ENCODE data around the gene STAT4.

DNA sequence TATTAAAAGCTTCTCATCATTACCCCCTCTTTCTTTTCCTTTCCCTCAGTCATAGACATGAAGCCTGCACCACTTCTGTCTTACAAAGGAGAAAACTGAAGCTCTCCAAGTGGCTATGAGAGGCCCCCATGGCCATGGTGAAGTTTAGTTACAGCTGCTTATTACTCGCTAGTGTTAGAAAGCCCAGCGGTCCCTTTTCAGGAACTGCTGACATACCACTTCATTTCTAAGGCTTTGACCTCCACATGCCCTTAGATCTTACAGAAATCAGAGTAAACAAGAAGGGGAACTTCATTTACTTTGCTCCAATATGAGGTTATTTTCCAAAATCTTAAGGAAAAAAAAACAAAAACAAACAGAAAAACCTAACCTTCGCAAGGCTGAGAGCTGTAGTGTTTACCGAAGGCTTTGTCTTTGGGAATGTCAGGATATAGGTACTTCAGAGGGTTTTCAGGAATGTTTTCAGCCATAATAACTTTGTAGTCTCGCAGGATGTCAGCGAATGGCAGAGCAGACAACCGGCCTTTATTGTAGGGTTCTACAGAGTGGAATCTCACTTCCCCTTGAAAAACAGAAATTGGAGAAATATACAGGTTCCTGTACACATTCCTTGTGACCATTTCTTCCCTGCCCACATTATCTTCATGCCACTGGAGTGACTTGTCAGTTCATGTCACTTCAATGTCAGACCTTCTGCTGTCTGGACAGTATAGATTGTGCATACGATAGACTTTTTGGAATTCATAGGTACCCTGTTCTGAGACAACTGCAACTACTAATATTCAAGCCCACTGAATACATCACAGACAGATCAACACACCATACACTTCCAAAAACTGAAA, 118.0 kb downstream of the STAT4 start:
- TF ChIP-seq, protein P1, sequence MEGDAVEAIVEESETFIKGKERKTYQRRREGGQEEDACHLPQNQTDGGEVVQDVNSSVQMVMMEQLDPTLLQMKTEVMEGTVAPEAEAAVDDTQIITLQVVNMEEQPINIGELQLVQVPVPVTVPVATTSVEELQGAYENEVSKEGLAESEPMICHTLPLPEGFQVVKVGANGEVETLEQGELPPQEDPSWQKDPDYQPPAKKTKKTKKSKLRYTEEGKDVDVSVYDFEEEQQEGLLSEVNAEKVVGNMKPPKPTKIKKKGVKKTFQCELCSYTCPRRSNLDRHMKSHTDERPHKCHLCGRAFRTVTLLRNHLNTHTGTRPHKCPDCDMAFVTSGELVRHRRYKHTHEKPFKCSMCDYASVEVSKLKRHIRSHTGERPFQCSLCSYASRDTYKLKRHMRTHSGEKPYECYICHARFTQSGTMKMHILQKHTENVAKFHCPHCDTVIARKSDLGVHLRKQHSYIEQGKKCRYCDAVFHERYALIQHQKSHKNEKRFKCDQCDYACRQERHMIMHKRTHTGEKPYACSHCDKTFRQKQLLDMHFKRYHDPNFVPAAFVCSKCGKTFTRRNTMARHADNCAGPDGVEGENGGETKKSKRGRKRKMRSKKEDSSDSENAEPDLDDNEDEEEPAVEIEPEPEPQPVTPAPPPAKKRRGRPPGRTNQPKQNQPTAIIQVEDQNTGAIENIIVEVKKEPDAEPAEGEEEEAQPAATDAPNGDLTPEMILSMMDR (optimal IDR thresholded peaks at IDR 0.05 in 1 of 3, IDR thresholded peaks at IDR 0.05 in 1 of 3, conservative IDR thresholded peaks at IDR 0.05 in 1 of 3; ENCODE audit: extremely low read depth in 1 of 3, insufficient read depth in 2 of 3, low read length in 3 of 3) = no peak
- TF ChIP-seq EZH2 (IDR thresholded peaks at IDR 0.05; ENCODE audit: low read length) = no peak

Data from keratinocyte (primary cell).